Liver (tissue), 9 donors: Measurements from ENCODE around the gene SESN1. TPM values are rescaled to one million over a fixed set of nuclear protein-coding genes. Genes with fewer than 3 reads are reported as not detected.

Experiments used
- DNase-seq: peaks from one replicate; pipeline ENCODE4 v3.0.0-alpha.2; 2017; ENCODE audit warnings: low spot score
- H3K27ac ChIP-seq, 2 donors: one replicate each; pipeline ENCODE4 v1.7.0; 2013; ENCODE audit warnings: inconsistent platforms in 2 of 2, low read length in 2 of 2, control low read depth in 1 of 2, low read depth in 1 of 2, mild to moderate bottlenecking in 1 of 2
- H3K27me3 ChIP-seq, 4 donors: one replicate each; pipeline versions ENCODE4 v1.6.1 to v1.7.0; 2013; ENCODE audit warnings: low read length in 3 of 4, inconsistent platforms in 1 of 4, mild to moderate bottlenecking in 1 of 4, moderate library complexity in 1 of 4; ENCODE audit not compliant: control insufficient read depth in 4 of 4, insufficient read depth in 4 of 4
- H3K36me3 ChIP-seq, 4 donors: one replicate each; pipeline versions ENCODE4 v1.6.1 to v1.7.0; 2013; ENCODE audit warnings: low read length in 3 of 4, mild to moderate bottlenecking in 3 of 4, low read depth in 1 of 4, moderate library complexity in 1 of 4; ENCODE audit not compliant: control insufficient read depth in 4 of 4, insufficient read depth in 3 of 4
- H3K4me1 ChIP-seq, 4 donors: one replicate each; pipeline versions ENCODE4 v1.6.1 to v1.7.0; 2013; ENCODE audit warnings: low read length in 3 of 4, mild to moderate bottlenecking in 3 of 4, moderate library complexity in 1 of 4; ENCODE audit not compliant: control insufficient read depth in 4 of 4, insufficient read depth in 4 of 4
- H3K4me3 ChIP-seq, 3 donors: one replicate each; pipeline versions ENCODE4 v1.6.1 to v1.7.0; 2013; ENCODE audit warnings: low read length in 3 of 3, control low read depth in 1 of 3, low read depth in 1 of 3, mild to moderate bottlenecking in 1 of 3
- H3K9ac ChIP-seq, 2 donors: one replicate each; pipeline ENCODE4 v1.7.0; 2013; ENCODE audit warnings: low read length in 2 of 2, mild to moderate bottlenecking in 2 of 2, moderate library complexity in 2 of 2, control low read depth in 1 of 2, low read depth in 1 of 2
- H3K9me3 ChIP-seq, 4 donors: one replicate each; pipeline versions ENCODE4 v1.6.1 to v1.7.0; 2013; ENCODE audit warnings: low read length in 3 of 4; ENCODE audit not compliant: control insufficient read depth in 4 of 4
- FOXA1 ChIP-seq: IDR thresholded peaks from 2 replicates; pipeline ENCODE4 v1.6.1; 2016; ENCODE audit warnings: antibody characterized with exemption
- FOXA2 ChIP-seq: IDR thresholded peaks from 2 replicates; pipeline ENCODE4 v1.6.1; 2016; ENCODE audit warnings: antibody characterized with exemption
- GABPA ChIP-seq, 2 donors: IDR thresholded peaks in 1 of 2; conservative IDR thresholded peaks in 1 of 2; 2 replicates each; pipeline ENCODE4 v1.6.1; 2016; ENCODE audit warnings: antibody characterized with exemption in 2 of 2, mild to moderate bottlenecking in 1 of 2, moderate library complexity in 1 of 2
- HNF4A ChIP-seq, 2 donors: conservative IDR thresholded peaks; 2 replicates each; pipeline ENCODE4 v1.6.1; 2016; ENCODE audit warnings: antibody characterized with exemption in 2 of 2, mild to moderate bottlenecking in 2 of 2
- HNF4G ChIP-seq: IDR thresholded peaks from 2 replicates; pipeline ENCODE4 v1.6.1; 2016; ENCODE audit warnings: antibody characterized with exemption
- JUND ChIP-seq, 2 donors: IDR thresholded peaks; 2 replicates each; pipeline ENCODE4 v1.6.1; 2016; ENCODE audit warnings: antibody characterized with exemption in 2 of 2
- MAX ChIP-seq: IDR thresholded peaks from 2 replicates; pipeline ENCODE4 v1.6.1; 2016; ENCODE audit warnings: antibody characterized with exemption
- NR2F2 ChIP-seq: IDR thresholded peaks from 2 replicates; pipeline ENCODE4 v1.6.1; 2016; ENCODE audit warnings: antibody characterized with exemption
- RAD21 ChIP-seq, 2 donors: IDR thresholded peaks; 2 replicates each; pipeline ENCODE4 v1.6.1; 2016; ENCODE audit warnings: antibody characterized with exemption in 2 of 2, mild to moderate bottlenecking in 2 of 2
- RXRA ChIP-seq, 2 donors: IDR thresholded peaks; 2 replicates each; pipeline ENCODE4 v1.6.1; 2017 to 2018; ENCODE audit warnings: antibody characterized with exemption in 2 of 2, mild to moderate bottlenecking in 1 of 2
- SP1 ChIP-seq: IDR thresholded peaks from 2 replicates; pipeline ENCODE4 v1.6.1; 2018; ENCODE audit warnings: antibody characterized with exemption, mild to moderate bottlenecking
- TAF1 ChIP-seq: conservative IDR thresholded peaks from 2 replicates; pipeline ENCODE4 v1.6.1; 2016; ENCODE audit warnings: antibody characterized with exemption, mild to moderate bottlenecking
- ZBTB33 ChIP-seq: IDR thresholded peaks from 2 replicates; pipeline ENCODE4 v1.6.1; 2016; ENCODE audit warnings: antibody characterized with exemption
- WGBS: extraction: QIAGEN DNeasy Blood & Tissue Kit; methylation state at CpG from one replicate; pipeline ENCODE4 v1.1.7; 2013; 5-methylcytosine and 5-hydroxymethylcytosine counted together
- polyA plus RNA-seq, 2 donors: library from polyadenylated mRNA; stranded (reverse) in 1 of 2; unstranded in 1 of 2; fragments of 200-250 nt in 1 of 2; fragments of >200 nt in 1 of 2; fragmentation: Nextera tagmentation in 1 of 2; extraction: Ambion mirVana in 1 of 2; gene quantifications; one replicate each; pipeline versions ENCODE4 v1.2.1 to v1.2.3, GENCODE V29; 2013 to 2015
- total RNA-seq, 2 donors: library from RNA; depleted of rRNA; stranded (reverse); fragments of >200 nt; gene quantifications; one replicate each; pipeline ENCODE4 v1.2.3, GENCODE V29; 2014
- TF ChIP-seq, protein P1 (sequence below): IDR thresholded peaks from 2 replicates; pipeline ENCODE4 v1.6.1; 2016; ENCODE audit warnings: antibody characterized with exemption, mild to moderate bottlenecking
- TF ChIP-seq, protein P2 (sequence below): IDR thresholded peaks from 2 replicates; pipeline ENCODE4 v1.6.1; 2016; ENCODE audit warnings: antibody characterized with exemption
- donor health status: healthy.
- donor health status: healthy.
- donor health status: healthy.
- donor health status: healthy.
- donor health status: healthy.

The SESN1 gene
- total and polyA plus RNA-seq, 4 donors: 6.2 to 17.0 (median 11.0) TPM

DNA sequence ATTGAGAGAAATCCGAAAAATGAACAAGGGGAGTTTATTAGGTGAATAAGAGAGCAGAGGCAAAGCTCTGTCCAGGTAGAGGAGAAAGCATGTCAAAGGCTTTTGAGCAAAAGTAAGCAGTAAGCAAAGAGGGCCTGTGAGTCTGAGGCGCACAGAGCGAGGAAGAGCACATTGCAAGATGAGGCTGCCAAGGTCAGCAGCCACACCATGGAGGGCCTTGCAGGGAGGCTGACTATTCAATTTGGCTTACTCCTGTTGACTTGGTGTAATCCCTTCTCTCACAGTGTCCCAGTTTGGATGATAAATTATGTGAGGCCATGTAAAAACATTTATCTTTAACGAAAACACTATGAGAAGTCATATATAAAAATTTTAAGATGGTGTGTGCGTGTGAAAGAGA lies 32.4 kb downstream of the SESN1 start (continued):
- TF ChIP-seq, protein P1, sequence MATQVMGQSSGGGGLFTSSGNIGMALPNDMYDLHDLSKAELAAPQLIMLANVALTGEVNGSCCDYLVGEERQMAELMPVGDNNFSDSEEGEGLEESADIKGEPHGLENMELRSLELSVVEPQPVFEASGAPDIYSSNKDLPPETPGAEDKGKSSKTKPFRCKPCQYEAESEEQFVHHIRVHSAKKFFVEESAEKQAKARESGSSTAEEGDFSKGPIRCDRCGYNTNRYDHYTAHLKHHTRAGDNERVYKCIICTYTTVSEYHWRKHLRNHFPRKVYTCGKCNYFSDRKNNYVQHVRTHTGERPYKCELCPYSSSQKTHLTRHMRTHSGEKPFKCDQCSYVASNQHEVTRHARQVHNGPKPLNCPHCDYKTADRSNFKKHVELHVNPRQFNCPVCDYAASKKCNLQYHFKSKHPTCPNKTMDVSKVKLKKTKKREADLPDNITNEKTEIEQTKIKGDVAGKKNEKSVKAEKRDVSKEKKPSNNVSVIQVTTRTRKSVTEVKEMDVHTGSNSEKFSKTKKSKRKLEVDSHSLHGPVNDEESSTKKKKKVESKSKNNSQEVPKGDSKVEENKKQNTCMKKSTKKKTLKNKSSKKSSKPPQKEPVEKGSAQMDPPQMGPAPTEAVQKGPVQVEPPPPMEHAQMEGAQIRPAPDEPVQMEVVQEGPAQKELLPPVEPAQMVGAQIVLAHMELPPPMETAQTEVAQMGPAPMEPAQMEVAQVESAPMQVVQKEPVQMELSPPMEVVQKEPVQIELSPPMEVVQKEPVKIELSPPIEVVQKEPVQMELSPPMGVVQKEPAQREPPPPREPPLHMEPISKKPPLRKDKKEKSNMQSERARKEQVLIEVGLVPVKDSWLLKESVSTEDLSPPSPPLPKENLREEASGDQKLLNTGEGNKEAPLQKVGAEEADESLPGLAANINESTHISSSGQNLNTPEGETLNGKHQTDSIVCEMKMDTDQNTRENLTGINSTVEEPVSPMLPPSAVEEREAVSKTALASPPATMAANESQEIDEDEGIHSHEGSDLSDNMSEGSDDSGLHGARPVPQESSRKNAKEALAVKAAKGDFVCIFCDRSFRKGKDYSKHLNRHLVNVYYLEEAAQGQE: no peak
- TF ChIP-seq GABPA (IDR thresholded peaks at IDR 0.05 in 1 of 2, conservative IDR thresholded peaks at IDR 0.05 in 1 of 2) (no peak), SP1 (no peak)

GRCh38 chr6:109060571-109060970 lies 34.1 kb downstream of the SESN1 start:
- 80% methylated on average over 2 of the region's 2 CpGs for WGBS
- Histone ChIP-seq H3K4me3 (no peak overlapping the region), H3K4me1 (peaks cover 4 to 15% (median 8%) of the 10 kb centered on the region in 4 donors), H3K36me3 (no peaks in the 10 kb centered on the region), H3K9ac (no peak overlapping the region), H3K27me3 (no peaks in the 10 kb centered on the region), H3K27ac (no peak overlapping the region), H3K9me3 (no peaks in the 10 kb centered on the region)
- no peak for DNase-seq
- TF ChIP-seq SP1 (no peak), MAX (no peak), FOXA2 (no peak), RXRA (IDR thresholded peaks at IDR 0.05) (no peak), GABPA (IDR thresholded peaks at IDR 0.05 in 1 of 2, conservative IDR thresholded peaks at IDR 0.05 in 1 of 2) (no peak), NR2F2 (no peak), JUND (IDR thresholded peaks at IDR 0.05) (no peak), RAD21 (IDR thresholded peaks at IDR 0.05) (no peak), ZBTB33 (no peak), HNF4A (conservative IDR thresholded peaks at IDR 0.05) (no peak), FOXA1 (no peak), TAF1 (no peak), HNF4G (no peak)
- TF ChIP-seq, protein P1: no peak
- TF ChIP-seq, protein P2, sequence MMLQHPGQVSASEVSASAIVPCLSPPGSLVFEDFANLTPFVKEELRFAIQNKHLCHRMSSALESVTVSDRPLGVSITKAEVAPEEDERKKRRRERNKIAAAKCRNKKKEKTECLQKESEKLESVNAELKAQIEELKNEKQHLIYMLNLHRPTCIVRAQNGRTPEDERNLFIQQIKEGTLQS: no peak
